GM08714 (cell line): ENCODE measurements around the gene SCN1B.

ENCODE experiments used
- H3K4me3 ChIP-seq: fragments of 200-500 bp; sonication (Bioruptor generic); 2 replicates; pipeline ENCODE4 v1.5.1; 2014; ENCODE audit warnings: mild to moderate bottlenecking, low read length, inconsistent platforms
- ZNF274 ChIP-seq: IDR thresholded peaks from 2 replicates; pipeline ENCODE4 v1.6.1; 2012; ENCODE audit warnings: mild to moderate bottlenecking, low read depth, low read length

The SCN1B gene

DNA sequence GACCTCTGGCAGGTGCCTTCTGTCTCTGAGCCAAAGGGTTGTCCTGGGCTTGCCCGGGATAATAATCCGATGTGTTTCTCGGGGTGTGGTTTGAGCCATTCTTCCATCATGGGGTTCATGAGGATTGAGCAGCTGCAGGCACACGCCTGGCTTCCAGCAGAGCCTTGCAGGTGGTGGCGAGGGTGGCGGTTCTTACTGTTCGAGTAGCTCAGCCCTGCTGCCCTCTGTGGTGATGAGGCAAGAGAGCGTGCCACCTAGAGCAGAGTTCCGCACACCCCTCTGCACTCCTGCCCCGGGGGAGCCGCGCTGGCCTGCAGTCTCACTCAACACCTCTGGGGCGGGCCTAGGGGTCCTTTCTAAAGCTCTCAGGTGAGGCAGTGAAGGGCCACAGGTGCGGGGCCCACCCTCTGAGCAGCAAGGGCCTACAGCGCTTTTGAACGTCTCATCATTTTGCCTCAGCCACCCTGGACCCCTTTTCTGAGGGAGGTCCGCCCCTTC lies 3.8 kb downstream of the SCN1B start:
- no peak overlapping the region for H3K4me3 ChIP-seq
- no peak for TF ChIP-seq ZNF274

- no peak for TF ChIP-seq ZNF274
- no peak overlapping the region for H3K4me3 ChIP-seq
Observed at GRCh38 chr19:35034588-35035382, 4.5 kb downstream of the SCN1B start.

DNA sequence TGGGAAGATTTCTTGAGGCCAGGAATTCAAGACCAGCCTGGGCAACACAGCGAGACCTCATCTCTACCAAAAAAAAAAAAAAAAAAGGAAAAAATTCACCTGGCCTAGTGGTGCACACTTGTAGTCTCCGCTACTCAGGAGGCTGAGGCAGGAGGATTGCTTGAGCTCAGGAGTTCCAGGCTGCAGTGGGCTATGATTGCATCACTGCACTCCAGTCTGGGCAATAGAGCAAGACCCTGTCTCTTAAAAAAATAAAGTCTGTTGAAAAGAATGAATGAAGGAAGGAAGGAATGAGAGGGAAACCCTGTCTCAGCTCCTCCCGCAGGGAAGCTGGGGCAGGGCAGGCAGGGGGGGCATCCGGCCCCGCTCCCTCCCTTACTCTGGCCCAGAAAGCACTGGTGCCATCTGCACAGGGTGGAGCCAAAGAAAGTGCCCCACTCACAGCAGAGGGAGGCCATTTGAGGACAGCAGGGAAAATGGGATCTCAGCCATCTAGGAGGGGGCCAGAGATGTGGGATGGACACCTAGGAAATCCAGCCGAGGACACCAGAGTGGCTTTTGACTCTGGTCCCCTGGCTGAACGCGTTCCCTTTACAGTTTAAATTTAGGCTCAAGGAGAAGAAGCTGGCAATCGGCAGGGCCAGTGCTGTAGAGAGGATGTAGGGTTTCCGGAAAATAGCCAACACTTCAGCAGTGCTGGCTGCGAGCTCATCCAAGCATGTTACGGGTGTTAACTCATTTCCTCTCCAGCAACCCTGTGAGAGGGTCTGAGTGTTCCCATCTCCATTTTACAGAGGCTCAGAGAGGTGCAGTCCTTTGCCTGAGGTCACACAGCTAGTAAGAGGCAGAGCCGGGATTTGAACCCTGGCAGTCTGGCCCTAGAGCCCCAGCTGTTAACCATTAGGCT lies 7.7 kb downstream of the SCN1B start:
- H3K4me3 ChIP-seq, result no peak overlapping the region
- no peak for TF ChIP-seq ZNF274

GRCh38 chr19:35038623-35039512 lies 8.6 kb downstream of the SCN1B start:
- no peak overlapping the region for H3K4me3 ChIP-seq
- TF ChIP-seq ZNF274, result no peak

DNA sequence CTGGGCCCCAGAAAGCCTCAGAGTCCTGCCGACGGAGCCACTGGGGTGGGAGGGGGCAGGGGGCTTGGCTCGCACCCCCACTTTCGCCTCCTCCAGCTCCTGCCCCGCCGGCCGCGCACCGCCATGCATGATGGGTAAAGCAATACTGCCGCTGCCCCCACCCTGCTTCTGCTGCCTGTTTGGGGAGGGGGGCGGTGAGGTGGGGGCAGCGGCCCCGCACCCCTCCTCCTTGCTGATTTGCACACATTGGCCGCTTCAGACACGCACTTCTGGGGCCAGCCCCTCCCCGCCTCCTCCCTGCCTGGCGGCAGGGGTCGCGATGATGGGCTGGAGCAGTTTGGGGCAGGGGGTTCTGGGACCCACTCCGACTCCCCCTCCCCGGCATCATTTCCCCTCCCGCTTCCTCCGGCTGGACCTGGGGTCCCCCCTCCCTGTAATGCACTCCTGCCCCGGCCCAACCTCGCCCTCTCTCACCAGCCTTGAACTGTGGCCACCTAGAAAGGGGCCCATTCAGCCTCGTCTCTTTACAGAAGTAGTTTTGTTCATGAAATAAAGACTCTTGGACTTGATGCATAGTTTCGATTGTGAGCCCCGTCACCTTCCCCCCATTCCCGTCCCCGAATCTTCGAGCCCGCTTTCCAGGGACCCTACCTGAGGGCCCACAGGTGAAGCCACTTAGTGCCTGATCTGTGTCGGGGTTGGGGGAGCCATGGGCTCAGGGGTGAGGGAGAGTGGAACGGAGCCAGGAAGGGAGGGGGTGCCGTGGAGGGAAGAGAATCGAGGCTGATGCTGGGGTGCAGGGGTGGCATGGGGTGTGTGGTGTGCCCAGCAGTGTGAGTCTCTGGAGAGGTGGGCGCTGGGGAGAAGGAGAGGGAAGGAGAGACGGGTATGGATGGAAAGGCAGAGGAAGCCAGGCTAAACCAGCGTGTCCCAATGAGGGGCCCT lies 9.9 kb downstream of the SCN1B start:
- no peak for TF ChIP-seq ZNF274
- H3K4me3 ChIP-seq, result no peak overlapping the region

GRCh38 chr19:35040826-35041547 lies 10.7 kb downstream of the SCN1B start:
- no peak for TF ChIP-seq ZNF274

GRCh38 chr19:35041548-35042055 lies 11.3 kb downstream of the SCN1B start, which contains the start of gene HPN:
Gene HPN (plus strand): TSS chr19:35041721. CDS start chr19:35042507, 786 bp downstream.
- H3K4me3 ChIP-seq, result no peak within 1 kb of the TSS
- no peak for TF ChIP-seq ZNF274

More at GRCh38 chr19:35040826-35041547, 10.7 kb downstream of the SCN1B start:
- H3K4me3 ChIP-seq, result no peak overlapping the region

GRCh38 chr19:35042056-35042730 lies 11.9 kb downstream of the SCN1B start:
- H3K4me3 ChIP-seq, result no peak overlapping the region
- TF ChIP-seq ZNF274, result no peak

DNA sequence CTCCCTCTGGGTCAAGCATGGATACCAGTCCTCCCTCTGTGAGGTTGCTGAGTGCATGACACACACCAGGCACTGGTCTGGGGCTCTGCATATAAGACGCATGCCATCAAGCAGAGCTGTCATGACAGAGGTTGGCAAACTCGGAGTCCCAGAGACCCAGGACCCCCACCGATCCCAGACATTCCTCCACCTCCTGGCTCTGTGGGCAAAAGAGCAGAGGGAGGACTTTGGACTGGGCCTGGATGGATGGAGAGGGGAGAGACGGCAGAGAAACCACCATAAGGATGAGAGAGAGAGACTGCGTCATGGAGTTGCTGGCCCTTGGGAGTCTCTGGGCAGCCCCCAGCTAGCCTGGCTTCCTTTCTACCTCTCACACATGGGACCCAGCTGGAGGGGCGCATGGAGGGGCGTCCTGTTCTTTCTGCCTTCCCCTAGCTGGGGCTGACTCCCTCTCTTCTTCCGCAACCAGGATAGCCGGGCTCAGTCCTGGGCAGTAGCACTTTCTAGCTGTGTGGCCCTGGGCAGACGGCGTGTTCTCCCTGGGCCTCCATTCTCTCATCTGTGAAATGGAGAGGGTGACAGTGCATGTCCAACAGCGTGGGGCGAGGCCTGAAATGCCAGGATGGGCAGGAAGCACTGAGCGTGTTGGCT lies 12.8 kb downstream of the SCN1B start:
- no peak overlapping the region for H3K4me3 ChIP-seq
- TF ChIP-seq ZNF274, result no peak

- TF ChIP-seq ZNF274, result no peak
- H3K4me3 ChIP-seq, result no peak overlapping the region
Observed at GRCh38 chr19:35043906-35044305, 13.6 kb downstream of the SCN1B start.
